ENCODE results near the gene TBC1D32.
"Not testable (repeated sequence)": the region's sequence is repeated elsewhere in the genome, so short reads cannot be mapped to it uniquely, and the experiment has no call there.

TBC1D32 gene

DNA sequence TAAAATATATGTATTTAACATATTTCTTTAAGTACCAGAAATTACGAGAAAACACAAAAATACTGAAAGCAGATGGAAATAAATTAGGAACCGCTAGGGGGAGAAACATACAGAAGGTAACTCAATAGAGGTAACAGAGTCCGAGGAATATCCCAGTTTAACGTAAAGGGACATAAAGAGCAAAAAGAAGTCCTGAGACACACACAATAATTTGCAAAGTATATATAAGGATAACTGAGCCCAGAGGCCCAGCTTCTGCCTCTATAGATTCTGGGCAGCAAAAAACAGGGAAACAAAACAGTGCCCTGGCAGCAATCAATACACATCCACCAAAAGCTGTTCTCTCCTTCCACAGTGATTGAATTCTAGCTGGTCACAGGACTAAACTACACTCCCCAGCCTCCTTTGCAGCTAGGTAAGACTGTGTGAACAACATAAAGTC is 15.1 kb downstream of the TBC1D32 start:
- DNase-seq, result peak; percentile 51

GRCh38 chr6:121314381-121315112 is 19.7 kb downstream of the TBC1D32 start:
- DNase-seq, result no peak

DNA sequence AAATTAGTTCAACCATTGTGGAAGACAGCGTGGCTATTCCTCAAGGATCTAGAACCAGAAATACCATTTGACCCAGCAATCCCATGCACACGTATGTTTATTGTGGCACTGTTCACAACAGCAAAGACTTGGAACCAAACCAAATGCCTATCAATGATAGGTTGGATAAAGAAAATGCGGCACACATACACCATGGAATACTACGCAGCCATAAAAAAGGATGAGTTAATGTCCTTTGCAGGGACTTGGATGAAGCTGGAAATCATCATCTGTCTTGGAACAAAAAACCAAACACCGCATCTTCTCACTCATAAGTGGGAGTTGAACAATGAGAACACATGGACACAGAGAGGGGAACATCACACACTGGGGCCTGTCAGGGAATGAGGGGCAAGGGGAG is 22.5 kb downstream of the TBC1D32 start:
- DNase-seq, result not testable (repeated sequence)

DNA sequence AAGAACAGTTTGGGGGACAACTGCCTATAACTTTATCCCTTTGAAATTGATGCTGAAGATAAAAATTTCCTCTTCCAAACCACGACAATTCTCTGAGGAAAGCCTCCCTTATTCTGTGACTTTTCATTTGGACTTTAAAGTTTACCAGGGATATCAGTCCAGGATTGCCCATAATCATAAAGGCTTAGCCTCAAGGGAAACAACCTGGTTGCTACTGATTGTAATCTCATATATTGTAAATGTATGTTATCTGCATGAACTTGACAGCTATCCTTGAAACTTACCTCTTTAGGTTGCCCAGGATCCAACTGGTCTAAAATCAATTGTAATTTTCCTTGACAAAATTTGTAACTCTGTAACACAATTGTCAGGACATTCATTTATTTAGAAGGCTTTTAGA is 23.8 kb downstream of the TBC1D32 start:
- no peak for DNase-seq

GRCh38 chr6:121309768-121310469 is 24.4 kb downstream of the TBC1D32 start:
- no peak for DNase-seq

DNA sequence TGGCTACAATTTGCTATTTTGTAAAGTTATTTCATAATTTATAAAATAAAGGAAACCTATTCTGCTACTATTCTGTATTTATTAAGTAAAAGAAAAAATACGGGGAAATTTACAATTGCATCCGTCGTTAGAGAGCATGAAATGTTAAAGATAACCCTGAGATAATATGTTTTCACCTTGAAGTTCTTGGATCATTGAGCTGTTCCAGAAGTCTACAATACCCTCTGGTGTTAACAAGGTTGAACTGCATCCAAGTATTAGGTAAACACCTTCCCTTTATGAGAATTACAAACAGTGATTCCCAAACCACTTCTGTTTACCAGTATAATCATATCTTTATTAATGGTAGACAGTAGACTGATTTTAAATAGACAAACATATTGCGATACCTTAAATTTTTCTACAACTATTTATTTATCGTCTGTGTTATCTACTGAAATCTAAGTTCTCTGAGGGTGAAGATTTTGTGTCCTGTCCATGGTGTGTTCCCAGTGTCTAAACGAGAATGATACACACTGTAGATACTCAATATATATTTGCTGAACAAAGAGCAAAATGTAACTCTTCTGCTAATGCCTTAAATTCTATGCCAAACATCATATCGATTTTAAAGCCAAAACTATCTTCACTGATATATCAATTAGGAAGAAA is 28.2 kb downstream of the TBC1D32 start:
- DNase-seq, result peak; percentile 77

- DNase-seq, result no peak
These were observed 31.4 kb downstream of the TBC1D32 start for GRCh38 chr6:121302882-121303281.

- not testable (repeated sequence) for DNase-seq
These were observed 33.1 kb downstream of the TBC1D32 start for GRCh38 chr6:121301156-121301555.

DNA sequence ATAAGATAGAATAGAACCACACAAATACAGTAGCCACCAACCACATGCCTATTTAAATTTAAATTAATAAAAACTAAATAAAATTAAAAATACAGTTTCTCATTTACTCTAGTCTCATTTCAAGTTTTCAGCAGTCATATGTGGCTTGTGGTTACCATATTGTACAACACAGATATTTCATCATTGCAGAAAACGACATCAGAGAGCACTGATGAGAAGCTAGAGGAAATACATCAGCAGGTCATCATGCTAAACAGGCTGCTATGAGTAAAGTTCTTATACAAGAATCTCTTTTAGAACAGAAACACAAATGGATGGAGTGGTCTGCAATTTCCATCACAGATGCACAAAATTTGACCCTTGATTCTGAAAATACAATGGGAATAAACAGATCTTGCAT is 36.6 kb downstream of the TBC1D32 start:
- DNase-seq, result peak; percentile 61

DNA sequence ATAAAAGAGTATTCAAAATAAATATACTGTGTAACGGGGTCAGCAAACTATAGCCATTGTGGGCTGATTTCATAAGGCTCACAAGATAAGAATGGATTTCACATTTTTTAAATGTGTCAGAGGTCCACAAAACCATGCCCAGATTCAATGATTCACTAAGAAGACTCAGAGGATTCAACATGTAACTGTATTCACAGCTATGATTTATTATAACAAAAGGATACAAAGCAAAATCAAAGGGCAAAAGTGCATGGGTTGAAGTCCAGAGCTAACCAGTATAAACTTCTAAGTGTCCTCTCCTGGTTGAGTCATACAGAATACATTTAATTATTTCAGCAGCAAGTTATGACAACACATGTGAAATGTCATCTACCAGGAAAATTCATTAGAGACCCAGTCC is 49.2 kb downstream of the TBC1D32 start:
- no peak for DNase-seq

DNA sequence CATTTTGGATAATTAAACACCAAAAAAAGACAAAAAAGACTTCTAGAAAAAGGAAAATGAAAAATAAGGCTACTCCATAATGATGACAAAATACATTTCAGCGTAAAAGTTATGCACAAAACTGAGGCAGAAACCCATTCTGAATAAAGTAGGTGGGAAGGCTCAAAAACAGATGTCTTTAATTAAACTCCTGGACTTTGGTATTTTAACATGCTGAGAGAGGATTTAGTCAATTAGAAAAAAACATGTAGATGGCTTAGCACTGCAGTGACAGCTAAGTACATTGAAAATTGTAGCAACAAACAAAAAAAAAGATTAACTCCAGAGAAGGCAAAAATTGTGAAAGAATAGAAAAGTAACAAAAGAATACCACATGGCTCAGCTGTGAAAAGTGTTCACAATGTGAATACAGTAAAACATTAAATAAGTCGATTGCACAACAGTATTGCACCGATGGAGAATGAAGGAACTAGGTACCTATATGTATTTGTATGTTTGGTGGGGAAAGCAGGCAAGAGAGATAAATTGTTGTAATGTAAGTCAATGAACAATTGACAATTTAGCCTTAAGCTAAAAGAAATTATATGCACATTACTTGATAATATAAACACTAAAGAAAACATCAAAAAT is 59.5 kb downstream of the TBC1D32 start:
- DNase-seq, result no peak

DNA sequence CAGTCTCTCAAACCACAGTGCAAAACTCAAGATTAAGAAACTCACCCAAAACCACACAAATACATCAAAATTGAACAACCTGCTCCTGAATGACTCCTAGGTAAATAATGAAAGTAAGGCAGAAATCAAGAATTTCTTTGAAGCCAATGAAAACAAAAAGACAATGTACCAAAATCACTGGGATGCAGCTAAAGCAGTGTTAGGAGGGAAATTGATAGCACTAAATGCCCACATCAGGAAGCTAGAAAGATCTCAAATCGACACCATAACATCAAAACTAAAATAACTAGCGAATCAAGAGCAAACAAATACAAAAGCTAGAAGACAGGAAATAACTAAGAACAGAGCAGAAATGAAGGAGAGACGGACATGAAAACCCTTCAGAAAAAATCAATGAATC is 70.5 kb downstream of the TBC1D32 start:
- DNase-seq, result no peak

DNA sequence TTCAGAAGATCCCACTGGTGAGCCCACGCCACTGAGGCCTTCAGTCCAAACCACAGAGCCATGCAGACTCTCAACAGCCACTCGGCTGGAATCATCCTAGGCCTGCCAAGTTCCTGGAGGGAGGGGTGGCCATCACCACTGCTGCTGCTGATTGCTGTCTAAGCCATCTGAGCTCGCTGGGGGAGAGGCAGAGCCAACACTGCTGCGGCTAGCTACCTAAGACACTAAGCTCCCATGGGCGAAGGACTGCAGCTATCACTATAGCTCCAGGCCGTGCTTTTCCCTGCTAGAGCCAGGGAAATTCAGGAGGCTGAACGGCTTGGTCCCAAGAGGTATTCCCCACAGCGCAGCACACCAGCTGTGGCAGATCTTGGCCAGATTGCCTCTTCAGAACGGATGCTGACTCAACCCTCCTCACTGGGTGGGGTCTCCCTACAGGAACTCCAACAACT is 73.6 kb downstream of the TBC1D32 start:
- DNase-seq, result no peak

GRCh38 chr6:121247386-121247785 is 86.9 kb downstream of the TBC1D32 start:
- DNase-seq, result no peak

GRCh38 chr6:121242386-121242785 is 91.9 kb downstream of the TBC1D32 start:
- DNase-seq, result no peak

DNA sequence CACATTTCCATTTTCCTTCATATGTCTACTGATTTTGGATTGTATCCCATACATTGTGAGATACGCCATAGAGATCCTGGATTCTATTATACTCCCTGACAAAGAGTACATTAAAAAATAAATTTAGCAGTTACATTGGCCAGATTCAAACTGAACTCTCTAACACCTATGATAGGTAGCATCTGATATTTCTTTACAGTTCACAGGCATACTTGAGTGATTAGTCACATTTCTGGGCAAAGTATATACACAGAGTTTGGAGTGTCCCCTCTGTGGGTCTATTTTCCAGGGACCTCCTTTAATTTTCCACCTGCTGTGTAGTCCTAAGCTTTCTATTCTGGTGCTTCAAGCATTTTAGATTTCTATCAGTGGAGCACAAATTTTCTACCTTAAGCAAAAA is 96.4 kb downstream of the TBC1D32 start:
- DNase-seq, result no peak

GRCh38 chr6:121236984-121237383 is 97.3 kb downstream of the TBC1D32 start:
- no peak for DNase-seq

GRCh38 chr6:121235386-121235785 is 98.9 kb downstream of the TBC1D32 start:
- peak; percentile 29 for DNase-seq

- no peak for DNase-seq
These were observed 110.3 kb downstream of the TBC1D32 start for GRCh38 chr6:121223930-121224329.

DNA sequence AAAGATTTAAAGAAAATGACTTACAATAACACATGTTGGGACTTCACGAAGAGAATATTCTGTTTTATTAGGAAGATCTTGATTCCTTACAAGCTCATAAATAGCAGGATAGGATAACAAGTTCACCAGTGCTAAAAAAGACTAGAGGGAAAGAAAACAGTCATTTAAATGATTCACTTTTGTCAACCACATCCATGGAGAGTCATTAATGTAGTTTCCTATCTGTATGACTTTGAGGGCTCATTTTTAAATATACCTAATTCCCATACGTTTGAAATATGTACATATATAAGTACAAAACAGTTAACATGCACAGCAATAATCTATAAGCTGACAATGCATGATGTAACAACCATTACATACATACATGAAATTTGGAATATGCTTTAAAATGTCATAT is 111.1 kb downstream of the TBC1D32 start:
- no peak for DNase-seq

DNA sequence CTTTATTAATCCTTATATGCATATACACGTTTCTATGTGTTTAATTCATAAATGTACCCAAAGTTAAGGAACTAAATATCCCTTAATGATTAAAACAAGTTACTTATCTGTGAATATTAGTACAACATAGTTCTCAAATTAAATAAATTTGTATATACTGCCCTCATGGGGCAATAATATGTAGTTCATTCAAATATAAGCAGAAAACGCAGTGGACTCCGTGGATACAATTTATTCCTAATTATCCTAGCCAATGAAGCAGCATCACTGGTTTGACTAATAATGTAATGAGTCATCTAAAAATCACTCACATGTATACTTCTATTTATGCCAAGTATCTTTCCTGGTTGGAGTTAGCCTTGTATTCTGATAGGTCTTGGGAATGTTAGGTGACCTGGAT is 111.6 kb downstream of the TBC1D32 start:
- DNase-seq, result peak; percentile 31

- no peak for DNase-seq
These were observed 117.4 kb downstream of the TBC1D32 start for GRCh38 chr6:121216928-121217327.

DNA sequence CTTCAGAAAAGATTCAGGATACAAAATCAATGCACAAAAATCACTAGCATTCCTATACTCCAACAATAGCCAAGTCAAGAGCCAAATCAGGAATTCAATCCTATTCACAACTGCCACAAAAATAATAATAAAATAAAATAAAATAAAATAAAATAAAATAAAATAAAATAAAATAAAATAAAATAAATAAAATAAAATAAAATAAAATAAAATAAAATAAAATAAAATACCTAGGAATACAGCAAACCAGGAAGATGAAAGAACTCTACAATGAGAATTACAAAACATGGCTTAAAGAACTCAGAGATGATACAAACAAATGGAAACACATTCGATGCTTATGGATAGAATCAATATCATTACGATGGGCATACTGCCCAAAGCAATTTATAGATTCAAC is 120.9 kb downstream of the TBC1D32 start:
- DNase-seq, result not testable (repeated sequence)

Measured in hematopoietic multipotent progenitor cell treated with erythropoietin and hydrocortisone succinate and interleukin-3 and kit ligand, for 6 days (in vitro differentiated cells).